K562 (cell line): ENCODE measurements around the gene USP46.

Source experiments
- MCM5 ChIP-seq: fragments of 450-650 bp; IDR thresholded peaks from 2 replicates; pipeline ENCODE4 v1.6.1; 2016; ENCODE audit warnings: low read depth
- PRPF4 ChIP-seq: fragments of 200-400 bp; formaldehyde crosslinking; IDR thresholded peaks from one replicate; pipeline ENCODE4 v1.6.1; 2017; ENCODE audit warnings: low read length, low read depth, mild to moderate bottlenecking; ENCODE audit not compliant: insufficient read depth, poor library complexity, severe bottlenecking

DNA sequence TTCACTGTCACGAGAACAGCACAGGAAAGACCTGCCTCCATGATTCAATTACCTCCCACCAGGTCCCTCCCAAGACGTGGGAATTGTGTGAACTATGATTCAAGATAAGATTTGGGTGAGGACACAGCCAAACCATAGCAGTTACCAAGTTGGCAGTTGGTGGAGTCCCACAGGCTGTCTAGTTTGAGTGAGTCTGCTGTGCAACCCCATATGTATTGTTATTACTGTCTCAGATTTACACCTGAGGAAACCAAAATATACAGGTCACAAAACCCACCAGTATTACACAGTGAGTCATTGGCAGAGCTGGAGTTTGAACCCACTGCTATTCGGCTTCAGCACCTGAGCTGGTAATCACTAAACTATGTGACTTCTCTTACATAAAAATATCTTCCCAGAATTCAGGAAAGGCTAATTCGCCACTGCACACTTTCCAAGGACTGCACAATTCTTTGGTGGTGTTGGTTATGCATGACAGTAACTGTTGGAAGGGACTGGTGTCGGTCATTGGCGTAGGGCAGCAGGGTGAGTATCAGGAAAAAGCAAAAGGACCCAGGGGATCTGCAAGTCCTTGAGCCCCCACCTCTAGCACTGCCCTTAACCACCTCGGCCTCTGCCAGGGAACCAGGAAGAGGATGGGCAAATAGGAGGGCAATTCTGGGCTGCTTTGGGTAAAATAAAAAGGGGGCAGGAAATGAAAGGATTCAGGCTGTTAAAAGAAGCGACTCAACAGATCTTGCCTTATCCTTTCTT, 110.1 kb downstream of the USP46 start:
- TF ChIP-seq PRPF4 (no peak), MCM5 (no peak)
